ENCODE data around the gene TBX15.

Gene TBX15

DNA sequence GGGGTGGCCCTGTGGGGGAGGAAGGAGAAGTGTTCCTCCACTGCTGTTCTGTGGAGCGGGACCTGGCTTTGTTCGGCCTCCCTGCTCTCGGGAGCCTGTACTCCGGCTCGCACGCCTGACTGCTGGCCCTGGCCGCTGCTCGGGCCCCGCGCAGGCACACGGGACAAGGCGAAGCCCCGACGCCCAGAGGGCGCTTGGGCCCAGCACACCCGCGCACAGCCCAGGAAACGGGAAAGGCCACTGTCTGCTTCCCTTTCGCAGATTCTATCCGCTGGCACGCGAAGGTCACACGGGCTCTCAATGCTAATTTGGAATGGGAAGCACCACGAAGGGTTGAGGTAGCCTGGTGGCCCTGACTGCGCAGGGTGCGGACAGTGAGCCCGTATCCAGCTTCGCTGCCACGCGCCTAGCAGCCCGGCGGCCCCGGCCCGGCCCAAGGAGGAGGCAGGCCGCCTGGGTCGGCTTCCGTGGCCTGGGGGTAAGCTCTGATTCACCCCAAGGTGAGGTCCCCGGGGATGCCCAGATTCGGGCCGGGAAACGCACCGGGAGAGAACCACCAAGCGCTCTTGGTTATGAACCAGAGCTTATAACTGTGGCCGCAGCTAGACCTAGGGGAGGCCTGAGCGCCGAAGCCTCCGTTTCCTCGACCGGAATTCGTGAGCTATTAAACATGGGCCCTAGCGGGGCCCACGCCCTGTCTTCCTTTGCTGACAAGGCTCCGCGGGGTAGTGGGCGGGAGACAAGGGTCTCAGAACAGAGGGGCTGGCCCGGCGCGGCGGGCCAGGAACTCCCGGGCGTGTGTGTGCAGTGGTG, 19.7 kb upstream of the TBX15 start:
- TF ChIP-seq OSR1 (CRISPR knock-in tag; IDR thresholded peaks at IDR 0.05) (no peak), TCF4 (CRISPR knock-in tag; IDR thresholded peaks at IDR 0.05; ENCODE audit: borderline replicate concordance) (no peak), PATZ1 (CRISPR knock-in tag; IDR thresholded peaks at IDR 0.05; ENCODE audit: borderline replicate concordance) (no peak), ZNF8 (CRISPR knock-in tag; IDR thresholded peaks at IDR 0.05) (no peak), ARNTL (CRISPR knock-in tag; IDR thresholded peaks at IDR 0.05; ENCODE audit: borderline replicate concordance, low read depth) (no peak), ZC3H10 (CRISPR knock-in tag; IDR thresholded peaks at IDR 0.05) (no peak), SNAI2 (CRISPR knock-in tag; IDR thresholded peaks at IDR 0.05) (no peak), TOX (CRISPR knock-in tag; IDR thresholded peaks at IDR 0.05; ENCODE audit: borderline replicate concordance) (no peak), BACH2 (CRISPR knock-in tag; IDR thresholded peaks at IDR 0.05; ENCODE audit: borderline replicate concordance) (no peak), ISL1 (CRISPR knock-in tag; IDR thresholded peaks at IDR 0.05) (no peak), ZNF70 (CRISPR knock-in tag; IDR thresholded peaks at IDR 0.05) (no peak), PPARA (CRISPR knock-in tag; IDR thresholded peaks at IDR 0.05; ENCODE audit: borderline replicate concordance) (no peak)
- TF ChIP-seq, protein P1, sequence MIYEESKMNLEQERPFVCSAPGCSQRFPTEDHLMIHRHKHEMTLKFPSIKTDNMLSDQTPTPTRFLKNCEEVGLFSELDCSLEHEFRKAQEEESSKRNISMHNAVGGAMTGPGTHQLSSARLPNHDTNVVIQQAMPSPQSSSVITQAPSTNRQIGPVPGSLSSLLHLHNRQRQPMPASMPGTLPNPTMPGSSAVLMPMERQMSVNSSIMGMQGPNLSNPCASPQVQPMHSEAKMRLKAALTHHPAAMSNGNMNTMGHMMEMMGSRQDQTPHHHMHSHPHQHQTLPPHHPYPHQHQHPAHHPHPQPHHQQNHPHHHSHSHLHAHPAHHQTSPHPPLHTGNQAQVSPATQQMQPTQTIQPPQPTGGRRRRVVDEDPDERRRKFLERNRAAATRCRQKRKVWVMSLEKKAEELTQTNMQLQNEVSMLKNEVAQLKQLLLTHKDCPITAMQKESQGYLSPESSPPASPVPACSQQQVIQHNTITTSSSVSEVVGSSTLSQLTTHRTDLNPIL (CRISPR knock-in tag; IDR thresholded peaks at IDR 0.05; ENCODE audit: low read depth): no peak
- peak; percentile 21 for ATAC-seq

- TF ChIP-seq ISL1 (CRISPR knock-in tag; IDR thresholded peaks at IDR 0.05) (no peak), BACH2 (CRISPR knock-in tag; IDR thresholded peaks at IDR 0.05; ENCODE audit: borderline replicate concordance) (no peak), ZFP30 (CRISPR knock-in tag; IDR thresholded peaks at IDR 0.05) (no peak), ZC3H10 (CRISPR knock-in tag; IDR thresholded peaks at IDR 0.05) (no peak), TSHZ2 (CRISPR knock-in tag; IDR thresholded peaks at IDR 0.05) (no peak), ZNF8 (CRISPR knock-in tag; IDR thresholded peaks at IDR 0.05) (no peak), CSDC2 (CRISPR knock-in tag; IDR thresholded peaks at IDR 0.05) (no peak), OSR1 (CRISPR knock-in tag; IDR thresholded peaks at IDR 0.05) (no peak)
- TF ChIP-seq, protein P1 (CRISPR knock-in tag; IDR thresholded peaks at IDR 0.05; ENCODE audit: low read depth): no peak
- ATAC-seq: no peak
Measured at GRCh38 chr1:119007339-119007669, 19.2 kb upstream of the TBX15 start.

DNA sequence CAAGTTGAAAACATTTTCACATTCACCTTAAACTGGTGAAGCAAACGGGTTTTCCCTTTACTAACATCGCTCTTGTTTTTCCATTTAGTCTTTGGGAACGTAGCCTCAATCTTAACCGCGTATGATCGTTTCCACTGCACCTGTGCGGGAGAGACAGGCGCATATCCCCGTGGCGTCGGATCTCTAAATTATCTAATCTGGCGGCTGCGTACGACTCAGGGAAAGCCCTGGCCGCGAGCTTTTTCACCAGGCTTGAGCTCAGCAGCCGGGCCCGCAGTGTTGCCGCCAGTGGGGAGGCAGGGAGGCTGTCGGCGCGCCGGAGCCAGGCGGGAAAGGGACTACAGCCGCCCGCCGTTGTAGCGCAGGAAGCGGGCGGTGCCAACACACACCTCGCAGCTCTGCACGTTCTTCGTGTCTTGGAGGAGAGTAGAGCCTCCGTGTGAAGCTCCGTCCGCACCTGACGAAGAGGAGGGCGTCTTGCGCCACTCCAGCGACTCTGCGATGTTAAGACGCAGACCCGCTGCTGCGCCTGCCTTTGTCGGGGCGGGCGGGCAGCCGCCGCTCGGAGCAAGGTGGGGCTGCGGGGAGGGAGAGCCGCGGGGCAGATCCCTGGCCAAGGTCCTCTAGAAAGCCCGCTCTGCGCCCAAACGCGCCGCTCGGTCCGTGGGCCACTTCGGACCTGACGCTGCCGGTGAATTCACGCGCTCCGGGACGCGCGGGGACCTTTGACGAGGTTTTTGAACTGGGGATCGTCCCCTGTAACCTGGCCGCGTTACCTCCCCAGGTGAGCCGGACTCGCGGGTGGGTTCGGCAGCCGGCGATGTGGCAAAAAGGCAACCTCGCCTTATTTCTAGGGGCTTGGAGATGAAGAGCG, 18.5 kb upstream of the TBX15 start:
- ATAC-seq: no peak
- no peak for TF ChIP-seq ARNTL (CRISPR knock-in tag; IDR thresholded peaks at IDR 0.05; ENCODE audit: borderline replicate concordance, low read depth)
- no peak for TF ChIP-seq ZFP3 (CRISPR knock-in tag; IDR thresholded peaks at IDR 0.05)
- no peak for TF ChIP-seq TCF4 (CRISPR knock-in tag; IDR thresholded peaks at IDR 0.05; ENCODE audit: borderline replicate concordance)
- TF ChIP-seq ZNF70 (CRISPR knock-in tag; IDR thresholded peaks at IDR 0.05): no peak
- TF ChIP-seq SNAI2 (CRISPR knock-in tag; IDR thresholded peaks at IDR 0.05): no peak
- no peak for TF ChIP-seq ZNF565 (CRISPR knock-in tag; conservative IDR thresholded peaks at IDR 0.05; ENCODE audit: low read depth)
- no peak for TF ChIP-seq CSDC2 (CRISPR knock-in tag; IDR thresholded peaks at IDR 0.05)
- TF ChIP-seq ISL1 (CRISPR knock-in tag; IDR thresholded peaks at IDR 0.05): no peak
- TF ChIP-seq ZFP30 (CRISPR knock-in tag; IDR thresholded peaks at IDR 0.05): no peak
- TF ChIP-seq BACH2 (CRISPR knock-in tag; IDR thresholded peaks at IDR 0.05; ENCODE audit: borderline replicate concordance): no peak
- TF ChIP-seq, protein P1 (CRISPR knock-in tag; IDR thresholded peaks at IDR 0.05; ENCODE audit: low read depth): no peak
- TF ChIP-seq TSHZ2 (CRISPR knock-in tag; IDR thresholded peaks at IDR 0.05): no peak
- TF ChIP-seq GLIS3 (CRISPR knock-in tag; IDR thresholded peaks at IDR 0.05): no peak
- TF ChIP-seq, protein P2, sequence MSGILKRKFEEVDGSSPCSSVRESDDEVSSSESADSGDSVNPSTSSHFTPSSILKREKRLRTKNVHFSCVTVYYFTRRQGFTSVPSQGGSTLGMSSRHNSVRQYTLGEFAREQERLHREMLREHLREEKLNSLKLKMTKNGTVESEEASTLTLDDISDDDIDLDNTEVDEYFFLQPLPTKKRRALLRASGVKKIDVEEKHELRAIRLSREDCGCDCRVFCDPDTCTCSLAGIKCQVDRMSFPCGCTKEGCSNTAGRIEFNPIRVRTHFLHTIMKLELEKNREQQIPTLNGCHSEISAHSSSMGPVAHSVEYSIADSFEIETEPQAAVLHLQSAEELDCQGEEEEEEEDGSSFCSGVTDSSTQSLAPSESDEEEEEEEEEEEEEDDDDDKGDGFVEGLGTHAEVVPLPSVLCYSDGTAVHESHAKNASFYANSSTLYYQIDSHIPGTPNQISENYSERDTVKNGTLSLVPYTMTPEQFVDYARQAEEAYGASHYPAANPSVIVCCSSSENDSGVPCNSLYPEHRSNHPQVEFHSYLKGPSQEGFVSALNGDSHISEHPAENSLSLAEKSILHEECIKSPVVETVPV (CRISPR knock-in tag; IDR thresholded peaks at IDR 0.05): no peak
- TF ChIP-seq TOX (CRISPR knock-in tag; IDR thresholded peaks at IDR 0.05; ENCODE audit: borderline replicate concordance): no peak
- no peak for TF ChIP-seq ZNF8 (CRISPR knock-in tag; IDR thresholded peaks at IDR 0.05)
- TF ChIP-seq ZC3H10 (CRISPR knock-in tag; IDR thresholded peaks at IDR 0.05): no peak
